NCI-H510A (cell line): ENCODE measurements around the gene MYH7.

Experiments used
- DNase-seq: peaks from one replicate; lab custom pipeline; 2025; lab: John Stamatoyannopoulos, UW

MYH7 gene

DNA sequence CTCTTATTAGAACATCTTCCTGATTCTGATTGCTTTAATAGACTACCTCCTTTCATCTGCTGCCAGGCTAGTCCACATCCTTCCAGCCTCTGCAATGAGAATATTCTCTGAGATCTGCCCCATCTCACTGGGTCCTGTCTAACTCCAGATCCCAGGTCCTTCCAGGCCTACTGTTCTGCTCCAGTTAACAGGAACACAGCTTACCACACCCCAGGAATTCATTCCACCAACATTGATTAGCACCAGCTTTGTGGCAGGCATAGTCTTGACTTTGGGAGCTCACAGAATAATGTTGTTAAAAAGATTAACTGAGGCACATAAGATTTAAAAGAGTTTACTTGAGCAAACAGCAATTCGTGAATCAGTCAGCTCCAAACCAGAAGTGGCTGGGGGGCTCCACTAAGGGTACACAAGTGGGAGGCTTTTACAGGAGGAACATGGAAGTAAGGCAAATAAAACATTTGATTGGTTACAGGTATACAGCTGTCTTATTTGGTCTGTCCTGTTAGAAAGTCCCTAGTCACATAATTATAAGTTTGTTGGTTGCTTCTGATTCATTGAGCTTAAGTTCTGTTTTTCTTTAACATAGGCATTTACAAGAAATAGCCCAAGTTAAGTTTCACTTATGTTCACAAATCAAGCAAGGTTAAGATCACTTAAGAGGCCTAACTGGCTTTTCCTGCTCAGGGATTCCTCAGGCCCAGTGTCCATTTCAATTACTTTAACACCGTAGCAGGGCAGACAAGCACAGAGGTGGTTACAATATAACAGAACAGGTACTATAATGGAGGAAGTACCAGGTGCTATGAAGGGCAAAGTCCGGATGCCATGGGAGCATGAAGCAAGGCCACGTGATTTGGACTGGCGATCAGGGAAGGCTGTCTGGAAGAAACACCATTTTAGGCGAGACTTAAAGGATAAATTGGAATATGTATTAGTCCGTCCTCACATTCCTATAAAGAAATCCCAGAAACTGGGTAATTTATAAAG is 12.2 kb upstream of the MYH7 start:
- DNase-seq: no peak

DNA sequence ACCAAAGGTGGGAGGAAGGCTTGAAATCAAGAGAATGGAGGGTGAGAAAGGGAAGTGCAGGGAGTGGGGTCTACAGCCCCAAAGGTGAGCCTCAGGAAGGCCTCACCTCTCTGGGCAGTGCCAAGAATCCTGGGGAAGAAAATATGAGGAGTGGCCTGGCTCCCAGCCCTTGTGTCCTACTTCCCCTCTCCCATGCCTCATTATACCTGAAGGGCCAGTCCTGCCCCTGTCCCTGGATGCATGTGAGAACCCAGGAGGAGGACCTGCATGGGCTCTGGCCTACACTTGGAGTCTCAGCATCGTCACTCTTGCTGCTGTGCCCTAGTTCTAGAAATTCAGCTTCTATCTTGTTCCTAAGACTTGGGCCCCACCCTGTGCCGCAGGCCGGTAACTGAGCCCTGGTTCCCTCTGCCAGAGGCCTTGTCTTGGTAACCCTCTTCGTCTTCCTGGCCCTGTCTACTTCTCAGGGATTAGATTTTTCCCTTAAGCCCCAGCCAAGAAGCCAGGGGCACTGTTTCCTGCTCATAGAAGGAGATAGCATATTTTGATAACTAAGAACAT is 10.9 kb upstream of the MYH7 start:
- no peak for DNase-seq

- DNase-seq: no peak
Observed at GRCh38 chr14:23445773-23446172, 10.3 kb upstream of the MYH7 start.

DNA sequence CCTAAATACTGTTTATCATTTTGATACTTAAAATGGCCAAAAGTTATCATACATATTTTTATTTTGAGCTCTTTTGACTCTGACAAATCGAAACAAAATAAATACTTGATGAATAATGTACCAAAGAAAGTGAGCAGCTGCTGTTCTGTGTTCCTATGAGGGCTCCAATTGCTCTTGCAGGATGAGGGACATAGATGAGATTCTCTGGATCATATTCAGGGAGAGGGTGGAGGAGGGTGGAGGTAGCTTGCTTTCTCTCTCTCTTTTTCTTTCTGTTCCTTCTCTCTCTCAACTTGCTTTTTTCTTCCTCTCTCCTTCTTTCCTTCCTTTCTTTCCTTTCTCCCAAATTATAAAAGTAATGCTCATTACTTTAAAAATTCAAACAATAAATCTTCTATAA is 8.9 kb upstream of the MYH7 start:
- DNase-seq: no peak

- DNase-seq: no peak
Observed at GRCh38 chr14:23443881-23444280, 8.4 kb upstream of the MYH7 start.

GRCh38 chr14:23443411-23443812 is 8.0 kb upstream of the MYH7 start:
- no peak for DNase-seq

DNA sequence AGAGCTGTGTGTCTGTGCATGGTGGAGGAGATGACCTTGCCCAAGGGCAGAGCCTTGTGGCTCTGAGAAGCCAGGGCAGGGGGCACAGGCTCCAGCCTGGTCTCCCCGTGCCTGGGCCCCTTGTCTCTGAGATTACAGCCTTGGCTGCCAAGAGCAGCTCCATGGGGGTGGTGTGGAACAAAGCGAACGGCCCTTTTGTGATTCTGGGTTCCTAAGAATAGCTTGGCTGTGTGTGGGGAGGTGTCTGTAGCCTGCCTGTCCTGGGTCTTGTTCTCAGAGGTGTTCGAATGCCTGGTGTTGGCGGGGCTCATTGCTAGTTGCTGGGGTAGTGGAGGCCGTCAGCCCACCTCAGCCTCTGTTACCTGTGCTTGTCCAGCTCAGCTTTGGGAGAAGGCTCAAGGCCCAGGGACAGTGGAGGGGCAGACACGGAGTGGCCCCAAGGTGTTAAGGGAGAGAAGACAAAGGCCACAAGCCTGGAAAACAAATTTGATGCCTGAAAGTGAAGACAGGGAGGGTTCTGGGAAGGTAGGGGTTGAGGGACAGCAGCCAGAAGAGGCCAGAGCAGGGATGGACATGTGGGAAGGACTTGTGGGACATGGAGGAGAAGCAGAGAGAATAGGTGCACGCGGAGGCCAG is 7.4 kb upstream of the MYH7 start:
- no peak for DNase-seq

DNA sequence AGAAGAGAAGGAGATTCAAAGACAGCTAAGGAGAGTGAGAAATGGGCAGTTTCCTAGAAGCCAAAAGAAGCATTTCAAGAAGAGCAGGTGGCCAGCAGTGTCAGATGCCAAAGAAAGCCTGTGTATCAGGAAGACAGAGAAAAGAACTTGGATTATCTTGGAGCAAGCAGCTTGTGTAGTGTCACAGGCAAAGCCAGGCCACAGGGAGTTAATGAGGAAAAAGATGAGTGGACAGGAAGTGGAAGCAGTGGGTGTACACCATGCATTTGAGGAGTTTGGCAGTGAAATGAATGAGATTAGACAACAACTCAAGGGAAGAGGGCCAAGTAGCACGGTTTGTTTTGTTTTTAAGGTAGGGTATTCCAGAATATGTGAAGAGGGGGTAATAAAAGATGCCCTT is 5.6 kb upstream of the MYH7 start:
- no peak for DNase-seq

DNA sequence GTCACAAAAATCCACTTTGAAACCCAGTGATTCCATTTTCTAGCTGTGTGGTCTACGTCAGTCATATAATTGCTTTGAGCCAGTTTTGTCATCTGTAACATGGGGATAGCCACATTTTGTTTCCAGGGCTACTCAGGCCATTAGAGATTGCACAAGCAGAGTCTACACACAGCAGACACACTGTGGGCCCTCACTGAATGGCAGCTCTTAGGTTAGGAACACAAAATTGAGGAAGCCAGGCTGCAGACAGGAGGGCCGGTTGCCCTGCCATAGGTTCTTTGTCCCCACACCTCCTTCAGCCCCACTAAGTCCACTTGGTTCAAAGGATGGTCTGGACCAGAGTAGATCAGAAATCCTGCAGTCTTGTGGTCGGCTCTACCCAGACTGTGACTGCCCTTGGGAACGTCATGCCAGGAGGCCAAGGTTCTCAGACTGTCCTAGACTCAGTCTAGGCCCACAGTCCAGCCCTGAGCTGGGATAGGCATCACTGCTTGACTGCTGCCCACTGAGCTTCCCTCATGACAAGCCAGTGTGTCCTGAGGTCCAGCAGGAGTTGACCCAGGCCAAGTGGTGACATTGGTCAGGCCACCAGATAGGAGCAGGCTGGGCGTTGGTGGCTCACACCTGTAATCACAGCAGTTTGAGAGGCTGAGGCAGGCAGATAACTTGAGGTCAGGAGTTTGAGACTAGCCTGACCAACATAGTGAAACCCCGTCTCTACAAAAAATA is 3.8 kb upstream of the MYH7 start:
- DNase-seq: no peak

GRCh38 chr14:23438101-23438971 is 2.9 kb upstream of the MYH7 start:
- no peak for DNase-seq

DNA sequence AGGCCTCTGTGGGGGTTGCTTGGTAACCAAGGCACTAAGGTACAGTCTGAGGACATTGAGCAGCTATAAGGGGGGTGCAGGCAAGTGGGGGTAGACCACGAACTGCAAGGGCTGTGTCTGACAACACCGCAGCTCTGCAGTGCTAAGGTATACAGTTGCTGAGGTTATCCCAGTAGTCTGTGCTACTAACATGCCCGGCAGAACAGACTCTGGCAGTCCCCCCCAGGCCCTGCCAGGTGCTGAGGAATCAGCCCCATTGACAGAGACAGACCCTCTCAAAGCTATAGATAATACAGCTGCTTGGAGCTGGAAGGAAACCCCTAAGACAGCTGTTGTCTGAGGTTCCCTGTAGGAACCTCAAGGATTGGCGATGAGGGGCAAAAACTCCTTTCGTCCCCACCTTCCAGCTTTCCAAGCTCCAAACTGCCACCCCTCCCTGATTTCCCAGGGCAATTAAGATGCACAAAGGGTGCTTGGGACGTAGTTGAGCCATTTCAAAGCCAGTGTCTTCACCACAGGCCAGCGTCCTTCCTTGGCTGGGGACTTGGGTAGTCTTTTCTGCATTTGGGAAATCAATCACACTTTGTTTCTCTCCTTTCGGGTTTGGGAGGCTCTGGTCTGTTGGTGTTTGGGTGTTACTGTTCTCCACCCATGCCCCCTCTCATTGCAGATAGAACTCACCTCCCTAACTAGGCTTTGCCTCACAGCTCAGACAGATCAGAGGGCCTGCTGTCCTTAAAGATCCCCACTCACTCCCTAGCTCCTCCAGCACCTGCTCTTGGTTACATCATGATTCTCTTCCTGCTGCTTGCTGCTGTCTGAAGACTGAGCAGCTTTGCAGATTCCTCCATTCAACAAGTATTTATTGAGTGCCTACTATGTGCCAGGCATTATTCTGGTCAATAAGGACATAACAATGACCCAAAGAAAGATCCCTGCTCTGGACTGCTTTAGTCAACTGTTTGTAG is 2.0 kb upstream of the MYH7 start:
- DNase-seq: no peak

GRCh38 chr14:23436327-23437132 is 1.1 kb upstream of the MYH7 start:
- no peak for DNase-seq

- DNase-seq: no peak
Observed at GRCh38 chr14:23434488-23435222, 805 bp downstream of the MYH7 start.

- no peak for DNase-seq
Observed at GRCh38 chr14:23433457-23433856, 2.0 kb downstream of the MYH7 start.

- no peak for DNase-seq
Observed at GRCh38 chr14:23432946-23433345, 2.5 kb downstream of the MYH7 start.

DNA sequence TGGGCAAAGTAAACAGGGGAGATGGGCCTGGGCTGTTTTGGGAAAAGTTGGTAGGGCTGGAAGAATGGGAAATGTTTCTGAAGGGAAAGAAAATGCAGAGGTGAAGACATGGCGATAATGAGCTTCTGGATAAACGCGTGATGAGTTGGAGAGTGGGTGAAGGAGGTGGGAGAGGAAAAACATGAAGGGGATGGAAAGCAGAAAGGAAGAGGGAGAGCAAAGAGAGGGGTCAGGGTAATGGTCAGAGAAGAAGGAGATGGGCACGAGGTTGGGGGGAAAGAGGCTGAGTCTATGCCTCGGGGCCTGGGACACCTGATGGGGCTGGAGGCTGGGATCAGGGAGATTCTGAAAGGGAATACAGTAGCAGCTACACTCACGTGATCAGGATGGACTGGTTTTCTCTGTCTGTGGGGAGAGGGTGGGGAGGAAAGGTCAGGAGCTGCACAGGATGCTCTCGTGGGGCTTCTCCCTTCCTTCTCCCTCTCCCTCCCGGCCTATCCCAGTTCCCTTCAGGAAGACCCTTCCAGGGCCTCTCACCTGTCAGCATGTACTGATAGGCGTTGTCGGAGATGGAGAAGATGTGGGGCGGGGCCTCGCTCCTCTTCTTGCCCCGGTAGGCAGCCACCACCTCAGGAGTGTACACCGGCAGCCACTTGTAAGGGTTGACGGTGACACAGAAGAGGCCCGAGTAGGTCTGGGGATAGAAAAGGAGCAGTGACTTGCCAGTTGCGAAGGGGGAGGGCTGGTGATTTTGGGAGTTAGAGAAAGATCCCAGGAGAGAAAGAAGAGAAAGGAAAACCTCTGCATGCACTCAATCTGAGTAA is 3.1 kb downstream of the MYH7 start:
- DNase-seq: no peak

DNA sequence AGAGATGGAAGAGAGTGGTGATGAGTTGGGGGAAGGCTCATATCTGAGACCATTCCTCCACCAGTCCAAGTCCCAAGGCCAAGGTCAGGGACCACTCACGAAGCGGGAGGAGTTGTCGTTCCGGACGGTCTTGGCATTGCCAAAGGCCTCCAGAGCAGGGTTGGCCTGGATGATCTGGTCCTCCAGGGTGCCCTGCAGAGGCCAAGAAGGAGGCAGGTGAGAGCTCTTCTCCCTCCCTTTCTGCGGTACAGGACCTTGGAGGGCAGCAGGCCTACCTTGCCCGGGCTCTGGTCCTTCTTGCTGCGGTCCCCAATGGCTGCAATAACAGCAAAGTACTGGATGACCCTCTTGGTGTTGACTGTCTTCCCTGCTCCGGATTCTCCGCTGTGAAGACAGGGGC is 4.0 kb downstream of the MYH7 start:
- DNase-seq: no peak

- DNase-seq: no peak
Observed at GRCh38 chr14:23430723-23431085, 4.8 kb downstream of the MYH7 start.
